NCI-H524 treated with DMSO at 0.1 percent for 48 hours (cell line): ENCODE measurements around the gene STAP1.
"Not testable (repeated sequence)": the region's sequence is repeated elsewhere in the genome, so short reads cannot be mapped to it uniquely, and the experiment has no call there.

Experiments
- DNase-seq: peaks from one replicate; lab custom pipeline; 2025; lab: John Stamatoyannopoulos, UW

Gene STAP1

GRCh38 chr4:67616478-67616877, 58.0 kb downstream of the STAP1 start:
- no peak for DNase-seq

GRCh38 chr4:67624939-67625338, 66.4 kb downstream of the STAP1 start:
- no peak for DNase-seq

- DNase-seq = no peak
These were observed 74.0 kb downstream of the STAP1 start for GRCh38 chr4:67632492-67632891.

GRCh38 chr4:67634741-67635140, 76.2 kb downstream of the STAP1 start:
- DNase-seq = no peak

GRCh38 chr4:67635331-67635730, 76.8 kb downstream of the STAP1 start:
- DNase-seq = no peak

GRCh38 chr4:67636978-67637377, 78.5 kb downstream of the STAP1 start:
- not testable (repeated sequence) for DNase-seq

GRCh38 chr4:67638136-67638535, 79.6 kb downstream of the STAP1 start:
- no peak for DNase-seq

GRCh38 chr4:67651536-67651935, 93.0 kb downstream of the STAP1 start:
- no peak for DNase-seq
